ENCODE results near the gene TFAP2A.

Gene TFAP2A

DNA sequence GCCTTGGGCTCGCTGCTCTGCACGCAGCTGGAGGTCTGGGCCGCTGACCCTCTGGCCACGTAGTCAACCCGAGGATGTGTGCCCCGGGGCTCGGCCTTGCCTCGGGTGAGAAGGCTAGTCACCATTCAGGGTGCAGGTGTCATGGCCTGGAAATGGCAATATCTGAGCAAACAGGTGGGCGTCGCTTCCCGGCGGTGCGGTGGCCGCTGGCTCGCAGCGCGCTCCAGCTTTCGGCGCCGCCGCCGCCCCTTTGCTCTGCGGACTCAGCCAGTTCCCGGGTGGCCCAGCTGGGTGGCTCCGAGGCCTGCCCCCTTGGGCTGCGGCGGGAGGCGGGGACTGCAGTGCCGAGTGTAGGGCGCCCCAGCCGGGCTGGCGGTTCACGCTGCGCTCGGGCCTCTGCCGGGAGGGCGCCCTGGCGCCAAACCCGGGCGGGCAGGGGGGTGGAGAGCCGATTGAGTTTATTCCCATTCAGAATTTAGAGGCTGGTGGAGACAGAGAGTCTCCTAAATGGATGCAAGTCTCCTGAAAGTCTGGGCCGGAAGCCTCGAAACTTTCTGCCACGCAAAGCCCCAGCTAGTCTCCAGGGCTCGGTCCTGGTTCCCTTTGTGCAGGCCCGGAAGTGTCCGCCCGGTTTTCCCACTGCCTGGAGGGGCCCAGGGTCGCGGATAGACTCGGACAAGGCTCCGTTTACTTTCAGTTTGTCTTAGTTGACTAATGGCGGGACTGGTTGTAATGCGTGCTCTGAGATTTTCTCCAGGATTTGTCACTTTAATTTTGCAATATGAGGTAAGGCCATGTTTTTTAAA is 11.3 kb upstream of the TFAP2A start:
- DNase-seq = no peak

DNA sequence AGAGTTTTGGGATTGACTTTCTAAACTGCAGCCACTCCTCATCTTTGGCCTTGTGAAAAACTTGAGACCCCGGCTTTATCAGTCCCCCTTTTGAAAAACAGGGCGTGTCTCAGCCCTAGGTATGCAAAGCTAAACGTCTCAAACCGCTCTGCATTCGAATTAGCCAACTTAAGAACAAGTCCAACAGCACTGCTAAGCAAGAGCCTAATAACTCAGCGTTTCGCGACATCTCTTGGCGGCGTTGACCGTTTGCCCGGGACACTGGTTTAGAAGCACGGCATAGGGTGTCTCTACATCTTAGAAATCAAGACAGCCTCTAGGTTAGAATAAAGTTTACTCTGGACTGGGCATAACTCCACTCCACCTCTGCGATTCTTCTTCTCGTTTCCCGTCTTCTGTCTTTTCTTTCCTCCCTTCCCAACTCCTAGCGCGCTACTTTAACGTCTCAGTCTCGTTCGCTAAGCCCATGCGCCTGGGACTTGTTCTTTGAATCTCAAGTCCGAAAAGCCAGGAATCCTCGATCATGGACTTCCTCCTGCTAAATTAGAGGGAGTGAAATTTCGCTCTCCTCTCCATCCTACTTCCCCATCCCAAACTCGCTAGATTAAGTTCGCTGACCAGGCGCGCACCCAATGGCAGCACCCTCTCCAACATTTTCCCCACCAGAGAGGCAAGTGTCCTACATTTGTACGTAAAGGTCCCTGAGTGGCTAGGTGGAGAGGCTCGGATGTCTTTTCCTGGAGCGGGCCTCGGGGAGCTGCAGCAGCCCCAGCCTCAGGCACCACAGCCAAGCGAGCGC is 10.5 kb upstream of the TFAP2A start:
- no peak for DNase-seq

- DNase-seq = no peak
These were observed 9.2 kb upstream of the TFAP2A start for GRCh38 chr6:10424040-10424439.

GRCh38 chr6:10422737-10423034 is 7.8 kb upstream of the TFAP2A start:
- no peak for DNase-seq

GRCh38 chr6:10421921-10422736 is 7.3 kb upstream of the TFAP2A start:
- DNase-seq = no peak

DNA sequence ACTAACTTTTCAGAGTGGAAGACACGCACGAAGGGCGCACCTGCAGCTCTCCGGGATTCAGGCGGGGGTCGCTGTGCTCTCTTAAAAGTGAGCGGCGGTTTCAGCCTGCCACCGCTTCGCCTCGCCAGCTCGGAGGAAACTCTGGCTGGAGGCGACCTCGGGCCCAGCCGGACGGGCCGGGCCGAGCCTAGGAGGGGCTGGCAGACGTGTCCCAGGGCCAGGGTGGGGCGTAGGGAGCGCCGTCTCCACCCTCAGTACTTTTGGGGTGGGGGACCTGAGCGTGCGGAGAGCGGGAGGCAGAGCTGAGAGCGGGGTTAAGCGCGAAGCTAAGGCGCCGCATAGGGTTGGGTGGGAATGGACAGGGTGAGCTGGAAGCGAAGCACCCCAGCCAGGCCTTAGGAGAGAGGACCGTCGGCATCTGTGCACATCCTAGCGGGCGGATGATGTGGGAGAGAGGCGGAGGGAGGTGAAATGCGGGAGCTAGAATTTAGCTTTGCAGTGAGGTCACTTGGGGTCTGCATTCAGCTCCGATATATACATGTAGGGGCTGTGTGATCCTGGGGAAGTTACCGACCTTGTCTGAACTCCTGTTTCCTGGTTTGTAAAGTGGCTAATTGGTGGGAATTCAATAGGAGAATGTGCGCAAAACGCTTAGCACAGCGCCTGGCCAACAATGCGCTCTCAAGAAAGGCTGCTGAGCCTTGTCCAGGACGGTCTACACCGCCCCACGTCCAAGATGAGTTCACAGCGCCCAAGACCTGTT is 6.5 kb upstream of the TFAP2A start:
- DNase-seq = no peak

GRCh38 chr6:10420546-10421157 is 5.8 kb upstream of the TFAP2A start:
- DNase-seq = no peak

DNA sequence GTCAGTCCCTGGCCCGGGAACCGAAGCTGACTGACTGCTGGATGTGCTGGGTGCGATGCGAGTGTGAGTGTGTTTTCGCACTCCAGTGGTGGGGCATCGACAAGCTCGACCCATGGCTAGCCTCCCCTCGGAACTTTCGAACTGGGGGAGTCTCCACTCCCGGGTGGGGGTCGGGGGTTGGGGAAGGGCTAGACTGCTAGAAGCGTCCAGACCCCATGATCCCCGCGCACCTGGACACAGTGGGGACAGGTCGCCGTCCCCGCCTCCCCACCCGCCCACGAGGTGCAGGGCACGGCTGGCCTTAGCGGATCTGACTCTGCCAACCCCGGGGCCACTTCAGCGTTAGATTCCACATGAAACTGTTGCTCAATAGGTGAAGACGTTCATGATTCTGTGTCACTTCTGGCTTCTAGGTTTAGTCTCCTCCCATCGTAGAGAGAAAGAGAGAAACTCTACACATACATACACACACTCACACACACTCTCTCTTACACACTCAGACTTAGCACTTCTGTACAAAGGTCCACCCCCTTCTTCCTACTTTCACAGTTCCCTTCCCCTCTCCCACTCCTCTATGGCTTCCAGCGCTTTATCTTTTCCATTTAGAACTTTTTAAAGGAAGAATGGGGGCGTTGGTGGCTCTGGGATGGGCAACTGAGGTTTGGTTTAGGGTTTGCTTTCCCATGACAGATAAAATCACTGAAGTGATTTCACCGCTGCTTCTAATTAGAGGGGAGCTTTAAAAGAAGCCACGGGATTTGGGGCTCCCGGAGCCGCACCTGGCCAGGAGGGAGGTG is 5.1 kb upstream of the TFAP2A start:
- DNase-seq = no peak

DNA sequence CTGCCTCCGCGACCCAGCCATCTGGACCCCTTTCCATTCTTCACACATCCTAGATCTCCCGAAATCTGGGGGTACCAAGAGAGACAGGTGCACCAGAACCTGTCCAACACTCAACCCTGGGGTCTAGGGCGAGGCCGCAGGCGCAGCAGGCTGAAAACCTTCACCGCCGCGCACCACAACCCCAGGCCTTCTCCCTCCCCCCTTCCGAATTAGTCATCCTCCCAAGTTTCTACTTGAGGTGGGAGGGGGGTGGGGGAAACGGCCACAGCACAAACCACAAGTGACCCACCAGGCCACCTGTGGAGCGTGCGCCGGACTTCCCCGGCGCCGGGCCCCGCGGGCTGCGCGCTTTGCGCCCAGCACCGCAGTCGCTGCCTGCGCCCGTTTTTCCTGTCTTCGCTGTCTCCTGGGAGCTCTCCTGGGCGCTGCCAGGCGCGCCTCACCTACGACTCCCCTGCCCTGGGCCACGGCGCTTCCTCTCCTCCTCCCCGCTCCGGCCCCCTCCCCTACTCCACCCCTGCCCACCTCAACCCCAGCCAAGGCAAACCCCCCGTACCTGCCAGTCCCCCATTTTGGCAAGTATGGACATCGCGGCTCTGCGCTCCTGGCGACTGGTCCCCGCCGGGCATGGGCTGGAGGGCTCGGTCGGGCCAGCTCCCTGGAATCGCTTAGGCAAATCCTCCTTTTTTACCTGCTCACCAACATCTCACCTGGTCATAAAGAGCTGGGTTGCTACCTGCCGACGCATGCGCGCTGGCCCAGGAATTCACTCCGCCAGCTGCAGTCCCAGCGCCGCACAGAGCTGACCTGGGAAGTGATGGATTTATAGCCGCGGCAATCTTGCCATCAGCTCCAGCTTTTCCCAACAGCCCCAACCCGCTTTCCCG is 4.2 kb upstream of the TFAP2A start:
- DNase-seq = no peak

DNA sequence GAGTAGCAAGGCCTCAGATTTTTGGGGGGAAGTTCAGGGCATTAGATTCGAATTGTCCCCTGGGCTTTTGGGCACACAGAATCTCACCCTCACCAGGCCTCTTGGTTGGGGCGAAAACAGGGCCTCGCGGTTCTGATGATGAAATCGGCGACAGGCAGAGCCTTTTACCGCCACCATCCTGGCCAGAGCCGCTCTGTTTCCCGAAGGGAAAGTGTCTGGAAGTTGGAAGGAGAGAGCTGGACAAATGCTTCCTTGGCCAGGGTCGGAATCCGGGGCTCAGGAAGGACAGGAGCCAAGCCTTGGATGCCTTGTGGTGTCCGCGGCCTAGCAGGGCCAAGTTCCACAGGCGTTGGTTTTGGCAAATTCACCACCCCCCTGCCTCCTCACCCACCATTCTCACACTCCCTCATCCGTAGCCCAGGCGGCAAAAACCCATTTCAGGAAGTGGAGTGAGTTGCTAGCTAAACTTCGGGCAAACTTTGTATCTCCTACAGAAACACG is 3.5 kb upstream of the TFAP2A start:
- no peak for DNase-seq

DNA sequence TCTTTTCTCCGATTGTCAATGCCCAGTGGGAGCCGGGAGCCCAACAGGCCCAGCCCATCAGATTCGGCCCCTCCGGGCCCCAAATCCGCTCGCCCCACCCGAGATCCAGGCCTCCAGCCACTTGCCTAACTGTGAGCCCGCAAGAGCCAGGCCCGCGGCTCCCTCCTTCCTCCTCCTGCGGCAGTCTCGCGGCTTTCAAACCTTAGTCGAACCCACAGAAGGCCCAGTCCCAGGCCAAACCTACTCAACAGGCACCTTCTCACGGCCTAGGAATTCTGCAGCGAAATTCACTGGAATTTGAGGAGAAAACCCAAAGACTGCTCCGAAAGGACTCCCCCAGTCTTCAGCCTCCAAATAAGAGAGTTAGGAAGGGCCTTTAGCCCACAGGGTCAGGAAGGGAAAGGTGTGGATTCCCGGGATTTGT is 2.8 kb upstream of the TFAP2A start:
- no peak for DNase-seq

- DNase-seq = no peak
These were observed 2.2 kb upstream of the TFAP2A start for GRCh38 chr6:10416863-10417641.

DNA sequence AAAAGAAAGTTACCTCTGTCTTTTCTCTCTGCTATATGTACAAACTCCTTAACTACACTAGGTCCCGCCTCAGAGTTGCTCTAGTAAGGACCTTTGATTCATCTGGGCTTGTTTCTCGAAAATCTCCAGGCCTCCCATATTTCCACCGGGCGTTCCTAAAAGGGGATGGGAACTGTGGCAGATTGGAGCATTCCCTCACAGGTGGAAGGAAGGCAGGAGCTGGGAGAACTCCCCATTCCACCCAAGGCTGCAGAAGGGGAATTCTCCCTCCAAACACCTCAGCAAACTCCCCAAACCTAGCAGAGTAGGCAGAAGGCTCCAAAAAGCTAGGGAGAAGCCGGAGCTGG is 1.6 kb upstream of the TFAP2A start:
- no peak for DNase-seq

GRCh38 chr6:10415617-10416480 is 975 bp upstream of the TFAP2A start:
- no peak for DNase-seq

DNA sequence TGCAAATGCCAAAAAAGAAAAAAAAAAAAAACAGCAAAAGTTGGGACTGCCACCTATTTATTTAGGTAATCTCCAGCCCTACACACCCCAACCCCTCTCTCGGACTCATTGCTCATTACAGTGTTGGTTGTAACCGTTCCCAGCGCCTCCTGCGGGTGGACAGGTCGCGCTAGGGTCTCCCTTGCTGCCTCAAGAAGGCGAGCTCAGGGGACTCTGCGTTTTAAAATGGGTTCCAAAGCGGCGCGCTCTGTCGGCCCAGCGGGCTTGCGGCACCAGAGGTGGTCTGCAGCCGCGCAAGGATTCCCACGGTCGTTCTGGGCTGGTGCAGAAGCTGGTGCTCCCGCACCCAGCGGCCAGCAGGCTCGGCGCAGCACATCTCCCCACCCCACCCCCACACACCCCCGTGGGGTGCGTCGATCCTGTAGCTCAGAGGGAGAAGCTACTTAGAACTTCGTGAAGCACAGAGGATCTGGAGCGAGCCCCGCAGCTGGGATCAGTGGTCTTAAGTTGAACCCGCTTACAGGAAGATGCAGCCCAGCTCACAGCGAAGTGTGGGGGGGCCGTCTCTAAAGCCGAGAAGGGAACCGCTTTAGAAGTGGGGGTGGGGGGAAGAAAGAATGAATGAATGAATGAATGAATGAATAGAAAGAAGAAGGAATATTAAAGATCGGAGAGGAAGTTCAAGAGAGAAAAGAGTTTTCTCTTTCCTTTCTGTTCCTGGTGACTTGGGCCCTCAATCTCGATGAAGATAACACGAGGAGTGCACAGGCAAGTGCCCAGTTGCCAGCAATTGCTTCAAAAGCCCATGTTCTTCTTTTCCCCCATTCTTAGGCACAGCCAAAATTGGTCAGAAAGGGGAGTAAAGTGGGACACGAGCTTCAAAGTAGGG is 780 bp downstream of the TFAP2A start:
- no peak for DNase-seq

GRCh38 chr6:10413262-10413849 is 1.5 kb downstream of the TFAP2A start:
- no peak for DNase-seq

Measured in hematopoietic multipotent progenitor cell treated with erythropoietin and hydrocortisone succinate and interleukin-3 and kit ligand, for 8 days (in vitro differentiated cells).